ENCODE measurements around the gene SECTM1.

SECTM1 gene

DNA sequence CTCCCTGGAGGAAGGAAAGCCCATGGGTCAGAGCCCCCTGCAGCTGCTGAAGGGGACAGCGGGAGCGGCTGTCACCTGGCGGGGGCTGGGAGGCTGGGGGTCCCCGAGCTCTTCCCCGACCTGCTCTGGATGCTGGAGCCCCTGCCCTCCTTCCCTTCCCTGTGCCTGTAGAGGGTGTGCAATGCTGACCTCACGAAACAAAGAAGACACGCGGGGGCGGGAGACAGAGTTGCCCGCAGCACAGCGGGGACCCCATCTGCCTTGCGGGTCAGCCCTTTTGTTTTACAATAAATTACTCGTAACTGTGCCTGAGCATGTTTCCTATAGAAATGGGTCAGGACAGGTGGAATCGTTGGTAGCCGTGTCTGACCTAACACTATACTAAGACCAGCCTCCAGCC, 6.3 kb downstream of the SECTM1 start:
- no peak for DNase-seq
- Histone ChIP-seq H3K9me3 (ENCODE audit: control extremely low read depth in 1 of 5, control insufficient read depth in 4 of 5, insufficient read depth in 2 of 5, low read depth in 1 of 5, low read length in 4 of 5) (no peaks in the 10 kb centered on the region), H3K27ac (ENCODE audit: insufficient read depth in 1 of 2, low read depth in 1 of 2, low read length in 2 of 2, poor library complexity in 1 of 2, severe bottlenecking in 2 of 2) (no peak overlapping the region), H3K4me3 (ENCODE audit: control insufficient read depth in 1 of 7, extremely low read depth in 1 of 7, insufficient read depth in 4 of 7, low read depth in 2 of 7, low read length in 6 of 7) (no peak overlapping the region), H3K36me3 (ENCODE audit: control insufficient read depth in 4 of 4, insufficient read depth in 4 of 4, low read length in 3 of 4) (no peaks in the 10 kb centered on the region), H3K4me1 (ENCODE audit: control extremely low read depth in 1 of 4, control insufficient read depth in 4 of 4, insufficient read depth in 4 of 4, low read length in 3 of 4) (peaks cover 0 to 19% (median 12%) of the 10 kb centered on the region in 4 experiments), H3K27me3 (replicated peaks in 2 of 5; ENCODE audit: control insufficient read depth in 4 of 5, insufficient read depth in 5 of 5, low read length in 4 of 5) (peaks cover 0 to 2% (median 0%) of the 10 kb centered on the region in 5 experiments)
- CTCF ChIA-PET = interaction anchor here (0.5 to 8.2 kb wide), 4 partner anchors 11 to 83 kb away, joined by 3 to 136 read pairs (median 4); no protein-coding TSS in a partner anchor
- 96% methylated on average over 9 of the region's 15 CpGs for WGBS (ENCODE audit: insufficient coverage)
- POLR2A ChIA-PET = no interaction called here

DNA sequence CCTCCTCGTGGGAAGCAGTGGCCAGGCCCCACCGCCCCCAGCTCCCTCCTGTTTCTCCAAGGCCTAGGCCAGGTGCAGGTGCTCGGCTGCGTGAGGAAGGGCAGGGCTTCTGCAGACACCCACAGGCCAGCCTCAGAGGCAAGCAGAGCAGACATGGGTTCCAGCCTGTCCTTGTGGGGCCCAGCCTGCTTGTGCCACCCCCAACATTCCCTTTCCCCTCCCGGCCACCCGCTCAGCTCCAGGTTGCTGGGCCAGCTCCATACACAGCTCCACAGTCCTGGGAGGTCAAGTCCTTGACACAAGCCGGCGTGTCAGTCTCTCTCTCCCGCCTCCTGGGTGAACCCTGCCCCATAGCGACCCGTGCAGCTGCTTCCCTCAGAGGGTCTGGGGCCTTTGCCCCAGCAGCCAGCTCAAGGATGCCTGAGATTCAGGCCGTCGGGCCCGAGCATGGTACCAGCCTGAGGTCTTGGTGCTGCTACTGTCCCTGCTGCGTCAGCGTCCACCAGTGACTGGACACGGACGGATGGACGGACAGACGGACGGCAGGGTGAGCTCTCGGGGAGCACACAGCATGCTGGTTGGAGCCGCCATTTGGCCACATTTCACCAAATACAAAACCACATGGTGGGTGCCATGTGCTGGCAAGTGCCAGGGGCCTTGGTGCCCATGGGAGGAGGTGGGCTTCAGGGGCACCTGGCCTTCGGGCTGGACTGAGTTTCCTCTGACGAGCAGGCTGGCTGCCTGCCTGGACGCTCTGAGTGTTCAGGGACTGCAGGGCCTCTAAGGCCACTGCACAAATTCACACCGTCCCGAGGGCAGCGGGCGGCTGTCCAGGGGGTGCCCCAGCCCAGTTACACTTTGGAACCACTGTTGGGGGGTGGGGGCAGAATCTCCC, 8.0 kb downstream of the SECTM1 start:
- H3K9me3 ChIP-seq (ENCODE audit: control extremely low read depth in 1 of 5, control insufficient read depth in 4 of 5, insufficient read depth in 2 of 5, low read depth in 1 of 5, low read length in 4 of 5) = no peaks in the 10 kb centered on the region
- no peak overlapping the region for H3K4me3 ChIP-seq (ENCODE audit: control insufficient read depth in 1 of 7, extremely low read depth in 1 of 7, insufficient read depth in 4 of 7, low read depth in 2 of 7, low read length in 6 of 7)
- WGBS (ENCODE audit: insufficient coverage) = 96% methylated on average over 23 of the region's 30 CpGs
- no peaks in the 10 kb centered on the region for H3K36me3 ChIP-seq (ENCODE audit: control insufficient read depth in 4 of 4, insufficient read depth in 4 of 4, low read length in 3 of 4)
- H3K27ac ChIP-seq (ENCODE audit: insufficient read depth in 1 of 2, low read depth in 1 of 2, low read length in 2 of 2, poor library complexity in 1 of 2, severe bottlenecking in 2 of 2) = no peak overlapping the region
- H3K4me1 ChIP-seq (ENCODE audit: control extremely low read depth in 1 of 4, control insufficient read depth in 4 of 4, insufficient read depth in 4 of 4, low read length in 3 of 4) = peaks cover 0 to 20% (median 14%) of the 10 kb centered on the region in 4 experiments
- POLR2A ChIA-PET = interaction anchor here (0.6 to 1.1 kb wide), 2 partner anchors 28 to 54 kb away, joined by 3 to 5 read pairs; no protein-coding TSS in a partner anchor
- CTCF ChIA-PET = interaction anchor here (1.3 to 8.2 kb wide), 3 partner anchors 21 to 90 kb away, joined by 4 to 136 read pairs (median 5); no protein-coding TSS in a partner anchor
- no peak for DNase-seq
- no peaks in the 10 kb centered on the region for H3K27me3 ChIP-seq (replicated peaks in 2 of 5; ENCODE audit: control insufficient read depth in 4 of 5, insufficient read depth in 5 of 5, low read length in 4 of 5)

DNA sequence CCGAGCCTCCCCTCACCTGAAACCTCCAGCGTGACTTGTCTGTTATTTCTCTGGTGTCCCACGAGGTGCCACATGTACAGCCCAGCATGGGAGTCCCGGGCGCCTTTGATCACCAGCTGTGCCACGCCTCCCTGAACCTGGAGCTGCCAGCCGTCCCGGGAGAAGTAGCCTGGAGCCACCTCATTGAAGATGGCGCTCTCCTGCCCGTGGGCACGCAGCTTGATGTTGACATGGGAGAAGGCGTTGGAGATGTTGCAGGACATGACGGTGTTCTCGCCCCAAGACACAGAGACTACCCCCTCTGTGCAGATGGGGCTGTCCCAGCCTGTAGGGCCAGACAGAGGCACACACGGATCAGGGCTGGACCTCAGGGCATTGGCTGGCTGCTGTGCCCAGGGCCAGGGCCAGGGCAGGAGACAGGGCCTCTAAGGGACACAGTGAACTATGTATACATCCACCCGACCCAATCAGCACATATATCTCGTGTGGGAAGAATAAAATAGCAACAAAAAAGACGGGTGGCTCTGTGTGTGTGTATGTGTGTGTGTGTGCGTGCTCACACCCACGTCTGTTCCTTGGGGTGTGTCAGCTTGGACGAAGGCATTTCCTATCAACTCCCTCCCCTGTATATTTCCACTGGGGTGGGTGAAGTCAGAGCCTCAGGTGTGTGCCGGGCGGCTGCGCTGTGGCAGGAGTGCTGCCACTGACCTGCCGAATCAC, 8.8 kb downstream of the SECTM1 start:
- WGBS (ENCODE audit: insufficient coverage) = 90% methylated on average over 13 of the region's 25 CpGs
- no peaks in the 10 kb centered on the region for H3K27me3 ChIP-seq (replicated peaks in 2 of 5; ENCODE audit: control insufficient read depth in 4 of 5, insufficient read depth in 5 of 5, low read length in 4 of 5)
- H3K4me3 ChIP-seq (ENCODE audit: control insufficient read depth in 1 of 7, extremely low read depth in 1 of 7, insufficient read depth in 4 of 7, low read depth in 2 of 7, low read length in 6 of 7) = no peak overlapping the region
- H3K27ac ChIP-seq (ENCODE audit: insufficient read depth in 1 of 2, low read depth in 1 of 2, low read length in 2 of 2, poor library complexity in 1 of 2, severe bottlenecking in 2 of 2) = peak overlapping the region in 1 of 2 experiments; percentile 5
- ChIA-PET CTCF (interaction anchor here (1.5 to 8.2 kb wide), 3 partner anchors 13 to 89 kb away, joined by 4 to 136 read pairs (median 5); no protein-coding TSS in a partner anchor), POLR2A (interaction anchor here (1.1 kb wide), 1 partner anchor 27 kb away, joined by 5 read pairs; no protein-coding TSS in a partner anchor)
- DNase-seq = no peak
- H3K36me3 ChIP-seq (ENCODE audit: control insufficient read depth in 4 of 4, insufficient read depth in 4 of 4, low read length in 3 of 4) = no peaks in the 10 kb centered on the region
- peaks cover 0 to 11% (median 7%) of the 10 kb centered on the region in 4 experiments for H3K4me1 ChIP-seq (ENCODE audit: control extremely low read depth in 1 of 4, control insufficient read depth in 4 of 4, insufficient read depth in 4 of 4, low read length in 3 of 4)
- no peaks in the 10 kb centered on the region for H3K9me3 ChIP-seq (ENCODE audit: control extremely low read depth in 1 of 5, control insufficient read depth in 4 of 5, insufficient read depth in 2 of 5, low read depth in 1 of 5, low read length in 4 of 5)

DNA sequence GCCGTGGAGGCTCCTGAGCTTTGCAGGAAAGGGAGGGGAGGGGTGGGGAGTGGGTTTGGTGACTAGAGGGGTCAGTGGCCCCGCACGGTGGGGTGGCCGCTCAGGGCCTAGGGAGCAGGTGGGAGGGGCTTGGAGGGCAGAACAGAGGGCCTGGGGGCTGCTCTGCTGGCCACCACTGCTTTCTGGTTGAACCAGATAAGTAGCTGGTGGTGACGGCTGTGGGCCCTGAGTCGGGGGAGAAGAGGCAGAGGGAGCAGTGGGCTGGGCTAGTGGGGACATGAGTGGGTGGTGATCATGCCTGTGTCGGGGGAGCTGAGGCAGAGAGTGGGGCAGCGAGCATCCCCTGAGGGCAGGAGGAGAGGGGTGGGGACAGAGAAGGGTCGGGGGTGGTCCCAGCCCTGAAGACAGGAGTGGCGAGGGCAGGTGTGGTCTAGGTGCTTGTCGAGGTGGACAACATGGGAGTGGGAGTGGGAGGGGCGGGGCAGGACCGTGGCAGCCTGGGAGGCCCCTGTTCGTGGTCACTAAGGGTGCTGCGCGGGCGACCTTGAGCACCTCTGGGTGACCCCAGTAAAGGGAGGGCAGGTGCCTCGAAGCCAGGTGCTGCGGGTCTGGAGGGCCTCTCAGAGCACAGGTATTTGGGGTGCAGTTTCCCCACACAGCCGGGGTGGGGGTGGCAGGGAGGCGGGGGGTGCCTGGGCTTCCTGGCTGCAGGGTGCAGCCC, 9.9 kb downstream of the SECTM1 start:
- H3K27ac ChIP-seq (ENCODE audit: insufficient read depth in 1 of 2, low read depth in 1 of 2, low read length in 2 of 2, poor library complexity in 1 of 2, severe bottlenecking in 2 of 2) = no peak overlapping the region
- ChIA-PET CTCF (interaction anchor here (1.4 to 8.2 kb wide), 4 partner anchors 12 to 82 kb away, joined by 3 to 136 read pairs (median 6); no protein-coding TSS in a partner anchor), POLR2A (no interaction called here)
- no peaks in the 10 kb centered on the region for H3K27me3 ChIP-seq (replicated peaks in 2 of 5; ENCODE audit: control insufficient read depth in 4 of 5, insufficient read depth in 5 of 5, low read length in 4 of 5)
- H3K9me3 ChIP-seq (ENCODE audit: control extremely low read depth in 1 of 5, control insufficient read depth in 4 of 5, insufficient read depth in 2 of 5, low read depth in 1 of 5, low read length in 4 of 5) = no peaks in the 10 kb centered on the region
- H3K36me3 ChIP-seq (ENCODE audit: control insufficient read depth in 4 of 4, insufficient read depth in 4 of 4, low read length in 3 of 4) = no peaks in the 10 kb centered on the region
- 73% methylated on average over 18 of the region's 21 CpGs for WGBS (ENCODE audit: insufficient coverage)
- peaks cover 0 to 11% (median 7%) of the 10 kb centered on the region in 4 experiments for H3K4me1 ChIP-seq (ENCODE audit: control extremely low read depth in 1 of 4, control insufficient read depth in 4 of 4, insufficient read depth in 4 of 4, low read length in 3 of 4)
- peak in 1 of 3 donors; percentile 45 for DNase-seq
- no peak overlapping the region for H3K4me3 ChIP-seq (ENCODE audit: control insufficient read depth in 1 of 7, extremely low read depth in 1 of 7, insufficient read depth in 4 of 7, low read depth in 2 of 7, low read length in 6 of 7)

DNA sequence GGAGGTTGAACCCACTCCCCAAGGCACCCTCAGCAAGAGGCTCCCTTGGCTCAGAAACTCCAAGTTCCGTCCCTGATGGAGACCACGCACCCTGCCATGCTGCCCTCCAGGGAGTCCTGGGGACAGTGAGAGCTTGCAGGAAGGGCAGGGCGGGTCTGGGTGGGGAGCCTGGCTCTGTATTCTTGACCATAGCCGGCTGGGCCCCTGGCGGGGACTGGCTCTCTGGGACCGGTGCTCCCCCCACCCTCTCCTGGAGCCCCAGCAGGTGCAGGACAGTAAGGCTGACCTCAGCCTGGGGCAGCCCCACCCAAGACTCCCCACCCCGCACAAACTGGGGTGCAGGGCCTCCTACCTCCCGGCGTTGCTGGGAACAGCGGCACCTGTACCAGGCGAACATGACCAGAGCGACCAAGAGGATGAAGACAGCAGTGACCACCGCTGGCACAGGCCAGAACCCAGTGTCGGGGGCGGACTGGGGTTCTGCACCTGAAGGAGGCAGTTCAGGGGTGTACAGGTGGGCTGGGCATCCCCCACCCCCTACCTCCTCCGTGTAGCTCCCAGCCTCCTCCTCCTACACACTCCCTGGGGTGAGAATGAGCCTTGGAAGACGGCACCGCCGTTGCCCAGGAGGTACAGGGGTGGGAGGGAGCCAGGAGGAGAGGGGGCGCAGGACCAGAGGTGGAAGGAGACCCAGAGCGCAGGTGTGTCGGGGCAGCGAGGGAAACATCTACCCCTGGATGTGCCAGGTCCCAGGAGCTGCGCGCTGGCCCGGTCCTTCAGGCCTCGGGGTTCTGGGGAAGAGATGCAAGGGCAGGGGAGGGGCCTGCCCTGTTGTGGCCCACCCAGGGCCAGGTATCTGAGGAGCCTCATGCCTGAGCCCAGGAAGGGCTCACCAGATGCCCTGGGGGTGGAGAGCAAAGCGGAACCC, 10.8 kb downstream of the SECTM1 start:
- H3K36me3 ChIP-seq (ENCODE audit: control insufficient read depth in 4 of 4, insufficient read depth in 4 of 4, low read length in 3 of 4) = no peaks in the 10 kb centered on the region
- no peak overlapping the region for H3K27ac ChIP-seq (ENCODE audit: insufficient read depth in 1 of 2, low read depth in 1 of 2, low read length in 2 of 2, poor library complexity in 1 of 2, severe bottlenecking in 2 of 2)
- WGBS (ENCODE audit: insufficient coverage) = 94% methylated on average over 24 of the region's 28 CpGs
- H3K9me3 ChIP-seq (ENCODE audit: control extremely low read depth in 1 of 5, control insufficient read depth in 4 of 5, insufficient read depth in 2 of 5, low read depth in 1 of 5, low read length in 4 of 5) = peaks cover 0 to 3% (median 0%) of the 10 kb centered on the region in 5 experiments
- H3K4me3 ChIP-seq (ENCODE audit: control insufficient read depth in 1 of 7, extremely low read depth in 1 of 7, insufficient read depth in 4 of 7, low read depth in 2 of 7, low read length in 6 of 7) = no peak overlapping the region
- DNase-seq = no peak
- peaks cover 0 to 11% (median 7%) of the 10 kb centered on the region in 4 experiments for H3K4me1 ChIP-seq (ENCODE audit: control extremely low read depth in 1 of 4, control insufficient read depth in 4 of 4, insufficient read depth in 4 of 4, low read length in 3 of 4)
- no peaks in the 10 kb centered on the region for H3K27me3 ChIP-seq (replicated peaks in 2 of 5; ENCODE audit: control insufficient read depth in 4 of 5, insufficient read depth in 5 of 5, low read length in 4 of 5)
- CTCF ChIA-PET = interaction anchor here (0.8 to 8.2 kb wide), 6 partner anchors 8 to 81 kb away, joined by 3 to 136 read pairs (median 6); no protein-coding TSS in a partner anchor
- POLR2A ChIA-PET = no interaction called here
